ENCODE measurements around the gene TTC39B.

Gene TTC39B

GRCh38 chr9:15276328-15276938, 30.6 kb downstream of the TTC39B start:
- CTCF ChIA-PET = interaction anchor here (1.7 kb wide), 1 partner anchor 16 kb away, joined by 7 read pairs; no protein-coding TSS in a partner anchor

GRCh38 chr9:15274425-15274824, 32.6 kb downstream of the TTC39B start:
- CTCF ChIA-PET = no interaction called here

More at GRCh38 chr9:15276328-15276938, 30.6 kb downstream of the TTC39B start:
- TF ChIP-seq CTCF (IDR thresholded peaks at IDR 0.05; ENCODE audit: control extremely low read depth, extremely low read depth, low read depth, missing control alignments) = no peak
- POLR2A ChIA-PET = no interaction called here
- DNase-seq (ENCODE audit: extremely low spot score) = no peak

GRCh38 chr9:15272377-15272928, 34.6 kb downstream of the TTC39B start:
- no peak for DNase-seq (ENCODE audit: extremely low spot score)
- ChIA-PET CTCF (interaction anchor here (1.1 to 2.2 kb wide), 5 partner anchors 11 to 334 kb away, joined by 4 to 8 read pairs (median 4); no protein-coding TSS in a partner anchor), POLR2A (no interaction called here)
- no peak for TF ChIP-seq CTCF (IDR thresholded peaks at IDR 0.05; ENCODE audit: control extremely low read depth, extremely low read depth, low read depth, missing control alignments)

More at GRCh38 chr9:15274425-15274824, 32.6 kb downstream of the TTC39B start:
- POLR2A ChIA-PET = no interaction called here
- no peak for TF ChIP-seq CTCF (IDR thresholded peaks at IDR 0.05; ENCODE audit: control extremely low read depth, extremely low read depth, low read depth, missing control alignments)
- DNase-seq (ENCODE audit: extremely low spot score) = no peak

GRCh38 chr9:15271403-15271802, 35.6 kb downstream of the TTC39B start:
- no peak for TF ChIP-seq CTCF (IDR thresholded peaks at IDR 0.05; ENCODE audit: control extremely low read depth, extremely low read depth, low read depth, missing control alignments)
- POLR2A ChIA-PET = no interaction called here
- no peak for DNase-seq (ENCODE audit: extremely low spot score)
- CTCF ChIA-PET = interaction anchor here (1.1 to 2.2 kb wide), 4 partner anchors 10 to 335 kb away, joined by 4 to 8 read pairs (median 4); no protein-coding TSS in a partner anchor

- POLR2A ChIA-PET = no interaction called here
- TF ChIP-seq CTCF (IDR thresholded peaks at IDR 0.05; ENCODE audit: control extremely low read depth, extremely low read depth, low read depth, missing control alignments) = no peak
- CTCF ChIA-PET = interaction anchor here (1.0 to 1.2 kb wide), 4 partner anchors 10 to 58 kb away, joined by 3 read pairs; no protein-coding TSS in a partner anchor
- no peak for DNase-seq (ENCODE audit: extremely low spot score)
Observed at GRCh38 chr9:15268782-15269181, 38.2 kb downstream of the TTC39B start.

- POLR2A ChIA-PET = no interaction called here
- no peak for DNase-seq (ENCODE audit: extremely low spot score)
- CTCF ChIA-PET = interaction anchor here (1.0 to 1.2 kb wide), 3 partner anchors 11 to 57 kb away, joined by 3 read pairs; no protein-coding TSS in a partner anchor
- no peak for TF ChIP-seq CTCF (IDR thresholded peaks at IDR 0.05; ENCODE audit: control extremely low read depth, extremely low read depth, low read depth, missing control alignments)
Observed at GRCh38 chr9:15268317-15268716, 38.7 kb downstream of the TTC39B start.

All from GM10248 (cell line).